Sigmoid colon (tissue), 4 donors: Measurements from ENCODE around the gene DGKI.

Experiments
- CTCF ChIP-seq, 4 experiments: fragments of 450-650 bp in 3 of 4; fragments of 200-600 bp in 1 of 4; IDR thresholded peaks; one replicate each; pipeline ENCODE4 v1.5.1; 2016 to 2019; ENCODE audit warnings: antibody characterized with exemption in 4 of 4, mild to moderate bottlenecking in 3 of 4, moderate library complexity in 2 of 4
- EP300 ChIP-seq, 4 donors: sonication (generic); formaldehyde crosslinking; IDR thresholded peaks; one replicate each; pipeline ENCODE4 v1.6.1; 2017; ENCODE audit warnings: antibody characterized with exemption in 4 of 4
- POLR2A ChIP-seq, 2 donors: fragments of 450-650 bp; IDR thresholded peaks; one replicate each; pipeline ENCODE4 v1.6.1; 2016; ENCODE audit warnings: antibody characterized with exemption in 2 of 2, mild to moderate bottlenecking in 2 of 2, moderate library complexity in 2 of 2
- POLR2AphosphoS5 ChIP-seq, 4 donors: sonication (generic); formaldehyde crosslinking; IDR thresholded peaks; one replicate each; pipeline ENCODE4 v1.6.1; 2017; ENCODE audit warnings: antibody characterized with exemption in 4 of 4

DNA sequence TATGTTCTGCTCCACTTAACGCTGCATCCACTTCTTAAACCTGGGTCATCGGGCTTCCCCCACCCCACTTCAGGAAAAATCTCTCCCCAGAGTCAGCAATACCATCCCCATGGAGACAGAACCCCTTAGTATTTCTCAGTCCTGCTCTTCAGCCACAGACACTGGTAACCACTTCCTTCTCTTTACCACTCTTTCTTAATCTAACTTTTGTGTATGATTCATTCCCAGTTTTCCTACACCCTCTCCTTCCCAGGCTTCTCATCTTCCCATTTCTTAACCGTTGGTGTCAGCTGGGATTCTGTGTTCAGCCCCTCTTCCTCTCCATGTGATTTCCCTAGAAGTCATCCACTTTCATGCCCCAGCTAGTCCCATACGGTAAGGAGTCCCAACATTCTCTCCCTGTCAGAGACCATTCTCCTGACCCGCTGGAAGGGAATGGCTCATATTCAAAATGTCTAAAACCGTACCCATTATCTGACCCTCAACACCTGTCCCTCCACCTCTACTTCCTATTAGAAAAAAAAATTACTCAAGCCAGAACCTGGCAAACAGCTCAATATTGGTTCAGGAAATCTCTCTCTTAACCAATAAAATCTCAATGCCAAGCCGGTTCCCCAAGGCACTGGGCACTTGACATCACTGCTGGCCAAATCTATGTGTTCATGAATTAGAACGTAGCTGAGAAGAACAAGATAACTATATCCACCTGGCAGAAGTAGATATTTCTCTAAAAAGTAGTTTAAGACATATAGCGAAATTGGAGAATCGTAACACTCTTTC, 89.4 kb downstream of the DGKI start:
- TF ChIP-seq EP300 (IDR thresholded peaks at IDR 0.05) (no peak), CTCF (IDR thresholded peaks at IDR 0.05) (no peak), POLR2A (IDR thresholded peaks at IDR 0.05) (no peak), POLR2AphosphoS5 (IDR thresholded peaks at IDR 0.05) (no peak)
